ENCODE results near the gene TNRC18. TPM values are rescaled to one million over a fixed set of nuclear protein-coding genes. Genes with fewer than 3 reads are reported as not detected.

The TNRC18 gene
- total RNA-seq, 1 donor from 2014 or later: 197 TPM

DNA sequence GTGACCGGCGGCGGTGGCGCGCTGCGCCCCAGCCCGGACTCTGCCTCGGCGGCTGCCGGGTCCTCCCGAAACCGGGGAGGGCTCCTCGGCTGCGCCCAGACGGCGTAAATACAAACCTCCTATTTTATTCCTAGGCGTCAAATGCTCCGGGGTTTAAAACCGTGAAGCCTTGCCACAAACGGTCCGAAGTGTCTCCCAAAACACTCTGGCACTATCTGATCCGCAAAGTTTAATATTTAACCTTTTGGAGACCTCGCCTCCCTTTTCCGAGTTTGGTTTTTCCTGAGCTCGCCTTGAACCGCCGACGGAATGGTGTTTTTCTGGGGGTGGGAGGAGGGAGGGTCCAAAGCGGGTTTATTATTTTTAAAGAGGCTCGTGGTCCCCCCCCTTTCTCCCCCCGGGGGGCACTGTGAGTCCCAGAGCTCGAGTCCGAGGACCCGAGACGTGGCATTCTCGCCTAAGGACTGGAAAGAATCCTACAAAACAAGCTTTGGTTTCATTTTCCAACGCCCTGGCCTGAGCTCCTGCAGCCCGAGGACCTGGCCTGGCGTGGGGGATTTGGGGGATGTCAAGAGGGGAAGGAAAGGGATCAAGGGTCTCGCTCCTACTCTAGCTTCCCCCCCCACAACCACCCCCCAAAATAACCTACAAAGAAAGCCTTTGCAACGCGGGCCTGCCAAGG, 1.8 kb downstream of the TNRC18 start:
- peak; percentile 19 for DNase-seq (ENCODE audit: low spot score, unreplicated experiment)
- TF ChIP-seq, protein P1, sequence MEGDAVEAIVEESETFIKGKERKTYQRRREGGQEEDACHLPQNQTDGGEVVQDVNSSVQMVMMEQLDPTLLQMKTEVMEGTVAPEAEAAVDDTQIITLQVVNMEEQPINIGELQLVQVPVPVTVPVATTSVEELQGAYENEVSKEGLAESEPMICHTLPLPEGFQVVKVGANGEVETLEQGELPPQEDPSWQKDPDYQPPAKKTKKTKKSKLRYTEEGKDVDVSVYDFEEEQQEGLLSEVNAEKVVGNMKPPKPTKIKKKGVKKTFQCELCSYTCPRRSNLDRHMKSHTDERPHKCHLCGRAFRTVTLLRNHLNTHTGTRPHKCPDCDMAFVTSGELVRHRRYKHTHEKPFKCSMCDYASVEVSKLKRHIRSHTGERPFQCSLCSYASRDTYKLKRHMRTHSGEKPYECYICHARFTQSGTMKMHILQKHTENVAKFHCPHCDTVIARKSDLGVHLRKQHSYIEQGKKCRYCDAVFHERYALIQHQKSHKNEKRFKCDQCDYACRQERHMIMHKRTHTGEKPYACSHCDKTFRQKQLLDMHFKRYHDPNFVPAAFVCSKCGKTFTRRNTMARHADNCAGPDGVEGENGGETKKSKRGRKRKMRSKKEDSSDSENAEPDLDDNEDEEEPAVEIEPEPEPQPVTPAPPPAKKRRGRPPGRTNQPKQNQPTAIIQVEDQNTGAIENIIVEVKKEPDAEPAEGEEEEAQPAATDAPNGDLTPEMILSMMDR (IDR thresholded peaks at IDR 0.05; ENCODE audit: unreplicated experiment): no peak
- H3K9me3 Mint-ChIP-seq (ENCODE audit: low read depth): no peaks in the 10 kb centered on the region
- H3K36me3 Mint-ChIP-seq (ENCODE audit: insufficient read depth): peaks cover 4% of the 10 kb centered on the region
- peaks cover 14% of the 10 kb centered on the region for H3K4me1 Mint-ChIP-seq (ENCODE audit: low read depth)
- peak overlapping the region; percentile 89 for H3K4me3 Mint-ChIP-seq (ENCODE audit: low read depth)
- no peaks in the 10 kb centered on the region for H3K27me3 Mint-ChIP-seq
- peak overlapping the region; percentile 97 for H3K27ac Mint-ChIP-seq

- H3K4me3 Mint-ChIP-seq (ENCODE audit: low read depth): peak overlapping the region; percentile 89
- TF ChIP-seq, protein P1 (IDR thresholded peaks at IDR 0.05; ENCODE audit: unreplicated experiment): no peak
- H3K9me3 Mint-ChIP-seq (ENCODE audit: low read depth): no peaks in the 10 kb centered on the region
- peaks cover 14% of the 10 kb centered on the region for H3K4me1 Mint-ChIP-seq (ENCODE audit: low read depth)
- DNase-seq (ENCODE audit: low spot score, unreplicated experiment): peak; percentile 15
- H3K27me3 Mint-ChIP-seq: no peaks in the 10 kb centered on the region
- peak overlapping the region; percentile 97 for H3K27ac Mint-ChIP-seq
- H3K36me3 Mint-ChIP-seq (ENCODE audit: insufficient read depth): peaks cover 4% of the 10 kb centered on the region
These were observed 2.5 kb downstream of the TNRC18 start for GRCh38 chr7:5420881-5421713.

- H3K4me3 Mint-ChIP-seq (ENCODE audit: low read depth): peak overlapping the region; percentile 89
- H3K27ac Mint-ChIP-seq: peak overlapping the region; percentile 94
- H3K9me3 Mint-ChIP-seq (ENCODE audit: low read depth): no peaks in the 10 kb centered on the region
- DNase-seq (ENCODE audit: low spot score, unreplicated experiment): peak; percentile 20
- peaks cover 14% of the 10 kb centered on the region for H3K4me1 Mint-ChIP-seq (ENCODE audit: low read depth)
- TF ChIP-seq, protein P1 (IDR thresholded peaks at IDR 0.05; ENCODE audit: unreplicated experiment): no peak
- no peaks in the 10 kb centered on the region for H3K27me3 Mint-ChIP-seq
- peaks cover 4% of the 10 kb centered on the region for H3K36me3 Mint-ChIP-seq (ENCODE audit: insufficient read depth)
These were observed 3.4 kb downstream of the TNRC18 start for GRCh38 chr7:5420067-5420880.

DNA sequence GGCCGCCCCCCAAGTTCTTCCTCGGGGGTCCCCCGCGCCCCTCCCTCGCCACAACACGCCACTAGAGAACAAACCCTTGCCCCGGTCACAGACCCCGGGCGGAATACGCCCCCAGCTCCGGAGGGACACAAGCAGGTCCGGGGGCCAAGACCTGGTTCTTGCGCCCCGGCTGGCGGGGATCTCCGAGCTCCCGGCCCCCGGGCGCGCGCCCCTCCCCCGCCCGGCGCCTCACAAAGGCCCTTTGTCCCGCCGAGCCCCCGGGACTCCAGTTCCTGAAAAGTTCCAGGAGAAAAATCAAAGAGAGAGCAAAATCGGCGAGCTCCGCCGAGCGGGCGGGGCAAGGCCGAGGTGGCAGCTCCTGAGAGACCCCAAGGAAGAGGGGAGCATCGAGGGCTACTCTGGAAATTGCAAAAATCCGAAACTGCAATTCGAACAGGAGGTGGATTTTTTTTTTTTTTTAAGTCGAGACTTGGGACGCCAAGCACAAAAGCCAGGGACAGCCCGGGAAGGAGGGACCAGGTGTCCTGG, 4.0 kb downstream of the TNRC18 start:
- TF ChIP-seq, protein P1 (IDR thresholded peaks at IDR 0.05; ENCODE audit: unreplicated experiment): no peak
- Mint-ChIP-seq H3K36me3 (ENCODE audit: insufficient read depth) (peaks cover 9% of the 10 kb centered on the region), H3K9me3 (ENCODE audit: low read depth) (no peaks in the 10 kb centered on the region), H3K27ac (peak overlapping the region; percentile 98), H3K27me3 (no peaks in the 10 kb centered on the region), H3K4me1 (ENCODE audit: low read depth) (peaks cover 20% of the 10 kb centered on the region), H3K4me3 (ENCODE audit: low read depth) (peak overlapping the region; percentile 89)
- no peak for DNase-seq (ENCODE audit: low spot score, unreplicated experiment)

DNA sequence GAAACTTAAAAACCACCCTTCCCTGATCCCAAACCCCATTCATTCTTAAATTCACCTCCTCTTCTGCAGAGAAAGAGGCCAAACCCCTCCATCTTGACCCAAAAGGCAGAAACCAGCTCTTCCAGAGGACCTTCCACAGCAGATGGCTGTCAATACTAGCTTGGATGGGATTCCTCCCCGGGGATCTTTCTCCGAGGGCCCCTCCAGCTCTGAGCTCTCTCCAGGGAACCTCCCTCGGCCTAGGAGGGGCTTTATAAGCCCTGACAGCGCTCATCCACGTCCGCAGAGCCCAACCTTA, 5.4 kb downstream of the TNRC18 start:
- Mint-ChIP-seq H3K4me3 (ENCODE audit: low read depth) (peak overlapping the region; percentile 89), H3K9me3 (ENCODE audit: low read depth) (no peaks in the 10 kb centered on the region), H3K27ac (peak overlapping the region; percentile 97), H3K27me3 (no peaks in the 10 kb centered on the region), H3K4me1 (ENCODE audit: low read depth) (peaks cover 28% of the 10 kb centered on the region), H3K36me3 (ENCODE audit: insufficient read depth) (peaks cover 9% of the 10 kb centered on the region)
- TF ChIP-seq, protein P1 (IDR thresholded peaks at IDR 0.05; ENCODE audit: unreplicated experiment): no peak
- DNase-seq (ENCODE audit: low spot score, unreplicated experiment): no peak
